SK-N-SH (cell line): Measurements from ENCODE around the gene DLG1.

Experiments used
- EP300 ChIP-seq, 2 experiments: IDR thresholded peaks; 2 replicates each; pipeline versions ENCODE4 v1.4.0 to v1.6.1; 2012; ENCODE audit warnings: borderline replicate concordance in 1 of 2, low read depth in 1 of 2, low read length in 1 of 2
- EZH2phosphoT487 ChIP-seq: fragments of 200-600 bp; sonication (generic); IDR thresholded peaks from 2 replicates; pipeline ENCODE4 v1.6.1; 2017; ENCODE audit warnings: low read depth, mixed run types, mild to moderate bottlenecking, antibody characterized with exemption, moderate library complexity, borderline replicate concordance
- FOXJ3 ChIP-seq: sonication (generic); formaldehyde crosslinking; IDR thresholded peaks from 2 replicates; pipeline ENCODE4 v1.5.1; 2020; ENCODE audit warnings: mild to moderate bottlenecking, missing genetic modification reagents
- FOXM1 ChIP-seq: IDR thresholded peaks from 2 replicates; pipeline ENCODE4 v1.4.0; 2012; ENCODE audit warnings: low read depth, mild to moderate bottlenecking
- GABPA ChIP-seq: IDR thresholded peaks from 2 replicates; pipeline ENCODE4 v1.4.0; 2012; ENCODE audit warnings: low read depth, mild to moderate bottlenecking
- MXI1 ChIP-seq: IDR thresholded peaks from 2 replicates; pipeline ENCODE4 v1.6.1; 2012; ENCODE audit warnings: mild to moderate bottlenecking, low read depth, low read length, improper control_type of control experiment
- POLR2AphosphoS5 ChIP-seq: IDR thresholded peaks from 2 replicates; pipeline ENCODE4 v1.6.1; 2012; ENCODE audit warnings: low read depth, low read length
- RAD21 ChIP-seq: IDR thresholded peaks from 2 replicates; pipeline ENCODE4 v1.6.1; 2012; ENCODE audit warnings: mild to moderate bottlenecking, low read length
- RFX5 ChIP-seq: IDR thresholded peaks from 2 replicates; pipeline ENCODE4 v1.6.1; 2012; ENCODE audit warnings: mild to moderate bottlenecking, improper control_type of control experiment, low read length
- USF2 ChIP-seq: fragments of 150-350 bp; IDR thresholded peaks from 2 replicates; pipeline ENCODE4 v1.6.1; 2017; ENCODE audit warnings: antibody characterized with exemption, low read length, low read depth, borderline replicate concordance
- YY1 ChIP-seq: IDR thresholded peaks from 2 replicates; pipeline ENCODE4 v1.4.0; 2012; ENCODE audit warnings: low read depth, mild to moderate bottlenecking
- TF ChIP-seq, protein P1 (sequence below): fragments of 200-600 bp; sonication (generic); IDR thresholded peaks from 2 replicates; pipeline ENCODE4 v1.6.1; 2017; ENCODE audit warnings: antibody characterized with exemption, mild to moderate bottlenecking, moderate library complexity
- TF ChIP-seq, protein P2 (sequence below): fragments of 150-350 bp; IDR thresholded peaks from 2 replicates; pipeline ENCODE4 v1.6.1; 2016; ENCODE audit warnings: mild to moderate bottlenecking, low read depth, low read length
- TF ChIP-seq, protein P3 (sequence below): IDR thresholded peaks from 2 replicates; pipeline ENCODE4 v1.6.1; 2012; ENCODE audit warnings: mild to moderate bottlenecking, low read depth, low read length, moderate library complexity

DNA sequence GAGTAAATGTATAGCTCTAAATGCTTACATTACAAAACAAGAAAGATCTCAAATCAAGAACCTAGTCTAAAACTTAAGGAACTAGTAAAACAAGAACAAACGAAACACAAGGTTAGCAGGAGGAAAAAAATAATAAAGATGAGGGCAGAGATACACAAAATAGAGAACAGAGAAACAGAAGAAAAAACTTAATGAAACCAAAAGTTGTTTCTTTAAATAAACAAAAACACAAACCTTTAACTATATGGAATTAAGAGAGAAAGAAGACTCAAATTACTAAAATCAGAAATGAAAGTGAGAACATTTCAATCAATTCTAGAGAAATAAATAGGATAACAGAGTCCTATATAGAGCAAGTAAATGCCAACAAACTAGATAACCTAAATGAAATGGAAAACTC is 59.6 kb downstream of the DLG1 start:
- TF ChIP-seq POLR2AphosphoS5 (no peak), FOXJ3 (CRISPR knock-in tag) (no peak), EP300 (IDR thresholded peaks at IDR 0.05; ENCODE audit: borderline replicate concordance in 1 of 2, low read depth in 1 of 2, low read length in 1 of 2) (no peak), FOXM1 (no peak), YY1 (no peak), MXI1 (no peak), RFX5 (no peak), GABPA (no peak), EZH2phosphoT487 (no peak), RAD21 (no peak), USF2 (no peak)
- TF ChIP-seq, protein P1, sequence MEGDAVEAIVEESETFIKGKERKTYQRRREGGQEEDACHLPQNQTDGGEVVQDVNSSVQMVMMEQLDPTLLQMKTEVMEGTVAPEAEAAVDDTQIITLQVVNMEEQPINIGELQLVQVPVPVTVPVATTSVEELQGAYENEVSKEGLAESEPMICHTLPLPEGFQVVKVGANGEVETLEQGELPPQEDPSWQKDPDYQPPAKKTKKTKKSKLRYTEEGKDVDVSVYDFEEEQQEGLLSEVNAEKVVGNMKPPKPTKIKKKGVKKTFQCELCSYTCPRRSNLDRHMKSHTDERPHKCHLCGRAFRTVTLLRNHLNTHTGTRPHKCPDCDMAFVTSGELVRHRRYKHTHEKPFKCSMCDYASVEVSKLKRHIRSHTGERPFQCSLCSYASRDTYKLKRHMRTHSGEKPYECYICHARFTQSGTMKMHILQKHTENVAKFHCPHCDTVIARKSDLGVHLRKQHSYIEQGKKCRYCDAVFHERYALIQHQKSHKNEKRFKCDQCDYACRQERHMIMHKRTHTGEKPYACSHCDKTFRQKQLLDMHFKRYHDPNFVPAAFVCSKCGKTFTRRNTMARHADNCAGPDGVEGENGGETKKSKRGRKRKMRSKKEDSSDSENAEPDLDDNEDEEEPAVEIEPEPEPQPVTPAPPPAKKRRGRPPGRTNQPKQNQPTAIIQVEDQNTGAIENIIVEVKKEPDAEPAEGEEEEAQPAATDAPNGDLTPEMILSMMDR = no peak
- TF ChIP-seq, protein P2, sequence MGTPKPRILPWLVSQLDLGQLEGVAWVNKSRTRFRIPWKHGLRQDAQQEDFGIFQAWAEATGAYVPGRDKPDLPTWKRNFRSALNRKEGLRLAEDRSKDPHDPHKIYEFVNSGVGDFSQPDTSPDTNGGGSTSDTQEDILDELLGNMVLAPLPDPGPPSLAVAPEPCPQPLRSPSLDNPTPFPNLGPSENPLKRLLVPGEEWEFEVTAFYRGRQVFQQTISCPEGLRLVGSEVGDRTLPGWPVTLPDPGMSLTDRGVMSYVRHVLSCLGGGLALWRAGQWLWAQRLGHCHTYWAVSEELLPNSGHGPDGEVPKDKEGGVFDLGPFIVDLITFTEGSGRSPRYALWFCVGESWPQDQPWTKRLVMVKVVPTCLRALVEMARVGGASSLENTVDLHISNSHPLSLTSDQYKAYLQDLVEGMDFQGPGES = no peak
- TF ChIP-seq, protein P3, sequence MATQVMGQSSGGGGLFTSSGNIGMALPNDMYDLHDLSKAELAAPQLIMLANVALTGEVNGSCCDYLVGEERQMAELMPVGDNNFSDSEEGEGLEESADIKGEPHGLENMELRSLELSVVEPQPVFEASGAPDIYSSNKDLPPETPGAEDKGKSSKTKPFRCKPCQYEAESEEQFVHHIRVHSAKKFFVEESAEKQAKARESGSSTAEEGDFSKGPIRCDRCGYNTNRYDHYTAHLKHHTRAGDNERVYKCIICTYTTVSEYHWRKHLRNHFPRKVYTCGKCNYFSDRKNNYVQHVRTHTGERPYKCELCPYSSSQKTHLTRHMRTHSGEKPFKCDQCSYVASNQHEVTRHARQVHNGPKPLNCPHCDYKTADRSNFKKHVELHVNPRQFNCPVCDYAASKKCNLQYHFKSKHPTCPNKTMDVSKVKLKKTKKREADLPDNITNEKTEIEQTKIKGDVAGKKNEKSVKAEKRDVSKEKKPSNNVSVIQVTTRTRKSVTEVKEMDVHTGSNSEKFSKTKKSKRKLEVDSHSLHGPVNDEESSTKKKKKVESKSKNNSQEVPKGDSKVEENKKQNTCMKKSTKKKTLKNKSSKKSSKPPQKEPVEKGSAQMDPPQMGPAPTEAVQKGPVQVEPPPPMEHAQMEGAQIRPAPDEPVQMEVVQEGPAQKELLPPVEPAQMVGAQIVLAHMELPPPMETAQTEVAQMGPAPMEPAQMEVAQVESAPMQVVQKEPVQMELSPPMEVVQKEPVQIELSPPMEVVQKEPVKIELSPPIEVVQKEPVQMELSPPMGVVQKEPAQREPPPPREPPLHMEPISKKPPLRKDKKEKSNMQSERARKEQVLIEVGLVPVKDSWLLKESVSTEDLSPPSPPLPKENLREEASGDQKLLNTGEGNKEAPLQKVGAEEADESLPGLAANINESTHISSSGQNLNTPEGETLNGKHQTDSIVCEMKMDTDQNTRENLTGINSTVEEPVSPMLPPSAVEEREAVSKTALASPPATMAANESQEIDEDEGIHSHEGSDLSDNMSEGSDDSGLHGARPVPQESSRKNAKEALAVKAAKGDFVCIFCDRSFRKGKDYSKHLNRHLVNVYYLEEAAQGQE = no peak
